ENCODE data around the gene ANGEL2.

DNA sequence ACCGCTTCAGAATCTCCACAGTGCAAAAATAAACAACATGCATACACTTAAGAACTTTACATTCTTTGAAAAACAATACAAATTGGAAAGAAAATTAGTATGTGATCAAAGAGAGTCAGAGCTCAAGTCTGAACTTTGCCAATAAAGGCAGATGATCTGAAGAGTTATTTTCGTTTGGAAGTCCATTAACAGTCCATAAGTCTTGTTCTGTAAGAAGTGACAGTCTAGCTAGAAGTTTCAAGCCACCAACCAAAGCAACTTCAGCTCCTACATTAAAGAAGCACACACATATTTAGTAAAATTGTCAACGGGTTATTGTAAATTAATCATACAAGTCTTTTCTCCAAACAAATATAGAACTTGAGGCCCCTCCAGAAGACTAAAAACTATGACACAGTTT is 20.7 kb downstream of the ANGEL2 start:
- TF ChIP-seq POLR2AphosphoS5 (IDR thresholded peaks at IDR 0.05; ENCODE audit: low read depth, low read length) = no peak
- TF ChIP-seq, protein P1, sequence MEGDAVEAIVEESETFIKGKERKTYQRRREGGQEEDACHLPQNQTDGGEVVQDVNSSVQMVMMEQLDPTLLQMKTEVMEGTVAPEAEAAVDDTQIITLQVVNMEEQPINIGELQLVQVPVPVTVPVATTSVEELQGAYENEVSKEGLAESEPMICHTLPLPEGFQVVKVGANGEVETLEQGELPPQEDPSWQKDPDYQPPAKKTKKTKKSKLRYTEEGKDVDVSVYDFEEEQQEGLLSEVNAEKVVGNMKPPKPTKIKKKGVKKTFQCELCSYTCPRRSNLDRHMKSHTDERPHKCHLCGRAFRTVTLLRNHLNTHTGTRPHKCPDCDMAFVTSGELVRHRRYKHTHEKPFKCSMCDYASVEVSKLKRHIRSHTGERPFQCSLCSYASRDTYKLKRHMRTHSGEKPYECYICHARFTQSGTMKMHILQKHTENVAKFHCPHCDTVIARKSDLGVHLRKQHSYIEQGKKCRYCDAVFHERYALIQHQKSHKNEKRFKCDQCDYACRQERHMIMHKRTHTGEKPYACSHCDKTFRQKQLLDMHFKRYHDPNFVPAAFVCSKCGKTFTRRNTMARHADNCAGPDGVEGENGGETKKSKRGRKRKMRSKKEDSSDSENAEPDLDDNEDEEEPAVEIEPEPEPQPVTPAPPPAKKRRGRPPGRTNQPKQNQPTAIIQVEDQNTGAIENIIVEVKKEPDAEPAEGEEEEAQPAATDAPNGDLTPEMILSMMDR (IDR thresholded peaks at IDR 0.05) = no peak
- no peak for TF ChIP-seq TCF7L2 (IDR thresholded peaks at IDR 0.05; ENCODE audit: low read depth, low read length)
- TF ChIP-seq, protein P2, sequence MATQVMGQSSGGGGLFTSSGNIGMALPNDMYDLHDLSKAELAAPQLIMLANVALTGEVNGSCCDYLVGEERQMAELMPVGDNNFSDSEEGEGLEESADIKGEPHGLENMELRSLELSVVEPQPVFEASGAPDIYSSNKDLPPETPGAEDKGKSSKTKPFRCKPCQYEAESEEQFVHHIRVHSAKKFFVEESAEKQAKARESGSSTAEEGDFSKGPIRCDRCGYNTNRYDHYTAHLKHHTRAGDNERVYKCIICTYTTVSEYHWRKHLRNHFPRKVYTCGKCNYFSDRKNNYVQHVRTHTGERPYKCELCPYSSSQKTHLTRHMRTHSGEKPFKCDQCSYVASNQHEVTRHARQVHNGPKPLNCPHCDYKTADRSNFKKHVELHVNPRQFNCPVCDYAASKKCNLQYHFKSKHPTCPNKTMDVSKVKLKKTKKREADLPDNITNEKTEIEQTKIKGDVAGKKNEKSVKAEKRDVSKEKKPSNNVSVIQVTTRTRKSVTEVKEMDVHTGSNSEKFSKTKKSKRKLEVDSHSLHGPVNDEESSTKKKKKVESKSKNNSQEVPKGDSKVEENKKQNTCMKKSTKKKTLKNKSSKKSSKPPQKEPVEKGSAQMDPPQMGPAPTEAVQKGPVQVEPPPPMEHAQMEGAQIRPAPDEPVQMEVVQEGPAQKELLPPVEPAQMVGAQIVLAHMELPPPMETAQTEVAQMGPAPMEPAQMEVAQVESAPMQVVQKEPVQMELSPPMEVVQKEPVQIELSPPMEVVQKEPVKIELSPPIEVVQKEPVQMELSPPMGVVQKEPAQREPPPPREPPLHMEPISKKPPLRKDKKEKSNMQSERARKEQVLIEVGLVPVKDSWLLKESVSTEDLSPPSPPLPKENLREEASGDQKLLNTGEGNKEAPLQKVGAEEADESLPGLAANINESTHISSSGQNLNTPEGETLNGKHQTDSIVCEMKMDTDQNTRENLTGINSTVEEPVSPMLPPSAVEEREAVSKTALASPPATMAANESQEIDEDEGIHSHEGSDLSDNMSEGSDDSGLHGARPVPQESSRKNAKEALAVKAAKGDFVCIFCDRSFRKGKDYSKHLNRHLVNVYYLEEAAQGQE (IDR thresholded peaks at IDR 0.05; ENCODE audit: insufficient read depth in 1 of 2, low read depth in 2 of 2, low read length in 1 of 2) = no peak

Data from Panc1 (cell line).